Measurements from ENCODE around the gene ANKRD16.
"Not testable (repeated sequence)": the region's sequence is repeated elsewhere in the genome, so short reads cannot be mapped to it uniquely, and the experiment has no call there.

Gene ANKRD16

DNA sequence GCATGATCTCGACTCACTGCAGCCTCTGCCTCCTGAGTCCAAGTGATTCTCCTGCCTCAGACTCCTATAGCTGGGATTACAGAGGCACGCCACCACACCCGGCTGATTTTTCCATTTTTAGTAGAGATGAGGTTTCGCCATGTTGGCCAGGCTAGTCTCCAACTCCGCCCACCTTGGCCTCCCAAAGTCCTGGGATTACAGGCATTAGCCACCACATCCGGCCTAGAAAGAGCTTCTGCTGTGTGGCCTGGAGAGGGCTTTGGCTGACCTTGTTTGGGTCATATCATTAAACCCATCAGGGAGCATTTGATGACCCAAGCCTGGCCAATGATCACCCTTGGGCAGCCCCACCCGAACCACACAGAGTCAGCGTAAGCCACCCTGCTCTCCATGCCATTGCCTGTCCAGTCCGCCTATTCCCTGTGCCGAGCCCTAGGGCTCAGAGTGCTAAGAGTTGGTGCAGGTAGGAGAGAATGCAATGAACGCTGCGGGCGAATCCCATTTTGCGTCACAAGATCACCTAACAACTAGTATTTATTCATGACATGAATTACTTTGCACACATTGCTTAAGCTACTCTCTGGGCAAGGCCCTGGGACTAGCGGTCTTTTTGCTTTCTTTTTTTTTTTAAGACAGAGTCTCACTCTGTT lies 54.1 kb downstream of the ANKRD16 start:
- DNase-seq (ENCODE audit: low spot score): no peak

DNA sequence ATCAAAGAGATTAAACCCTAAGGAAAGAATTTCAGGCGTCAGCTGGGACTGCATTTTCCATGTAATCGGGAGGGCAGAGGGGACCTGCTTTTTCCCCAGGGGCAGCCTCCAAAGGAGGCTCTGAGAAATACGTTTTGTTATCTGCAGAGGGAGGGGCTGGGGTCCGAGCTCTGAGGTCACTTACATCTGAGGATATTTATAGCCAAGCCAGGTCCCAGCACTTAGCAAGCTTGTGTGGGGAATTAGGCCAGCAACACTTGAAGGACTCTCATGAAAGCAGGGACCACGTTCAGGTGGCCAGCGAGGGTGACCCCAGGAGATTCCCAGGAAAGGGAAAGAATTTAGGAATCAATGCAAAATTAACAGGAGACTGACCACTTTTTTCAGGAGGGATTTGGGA lies 55.9 kb downstream of the ANKRD16 start:
- no peak for DNase-seq (ENCODE audit: low spot score)

DNA sequence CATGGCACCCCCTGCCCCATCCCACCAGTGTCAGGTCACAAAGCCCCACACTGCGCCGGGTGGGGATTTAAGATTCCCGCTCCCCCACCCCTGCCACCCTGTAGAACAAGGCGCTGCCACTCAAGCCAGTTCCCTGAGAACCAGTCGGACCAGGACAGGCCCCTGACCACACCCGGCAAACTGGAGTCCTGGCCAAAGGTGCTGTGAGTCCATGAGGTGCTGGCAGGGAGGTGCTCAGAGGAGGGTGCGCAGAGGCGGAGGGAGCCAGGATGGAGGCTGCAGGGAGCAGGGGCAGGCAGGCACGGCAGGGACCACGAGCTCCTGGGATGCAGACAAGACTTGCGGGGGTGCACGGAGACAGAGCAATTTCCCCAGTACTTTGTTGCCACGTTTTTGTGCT lies 56.7 kb downstream of the ANKRD16 start:
- no peak for DNase-seq (ENCODE audit: low spot score)

DNA sequence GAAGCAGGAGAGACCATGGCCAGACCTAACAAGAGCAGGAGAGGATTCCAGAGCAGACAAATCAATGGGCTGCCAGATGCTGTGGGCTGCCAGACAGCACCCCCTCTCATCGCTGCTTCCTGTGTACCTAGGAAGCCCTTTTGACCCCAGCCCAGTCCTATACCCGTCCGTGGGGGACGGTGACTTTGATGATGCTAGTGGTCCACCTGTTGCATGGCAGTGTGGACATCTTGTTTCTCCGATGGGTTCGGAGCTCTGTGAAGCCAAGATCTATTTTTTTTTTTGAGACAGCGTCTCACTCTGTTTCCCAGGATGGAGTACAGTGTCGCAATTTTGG lies 58.3 kb downstream of the ANKRD16 start:
- DNase-seq (ENCODE audit: low spot score): no peak

DNA sequence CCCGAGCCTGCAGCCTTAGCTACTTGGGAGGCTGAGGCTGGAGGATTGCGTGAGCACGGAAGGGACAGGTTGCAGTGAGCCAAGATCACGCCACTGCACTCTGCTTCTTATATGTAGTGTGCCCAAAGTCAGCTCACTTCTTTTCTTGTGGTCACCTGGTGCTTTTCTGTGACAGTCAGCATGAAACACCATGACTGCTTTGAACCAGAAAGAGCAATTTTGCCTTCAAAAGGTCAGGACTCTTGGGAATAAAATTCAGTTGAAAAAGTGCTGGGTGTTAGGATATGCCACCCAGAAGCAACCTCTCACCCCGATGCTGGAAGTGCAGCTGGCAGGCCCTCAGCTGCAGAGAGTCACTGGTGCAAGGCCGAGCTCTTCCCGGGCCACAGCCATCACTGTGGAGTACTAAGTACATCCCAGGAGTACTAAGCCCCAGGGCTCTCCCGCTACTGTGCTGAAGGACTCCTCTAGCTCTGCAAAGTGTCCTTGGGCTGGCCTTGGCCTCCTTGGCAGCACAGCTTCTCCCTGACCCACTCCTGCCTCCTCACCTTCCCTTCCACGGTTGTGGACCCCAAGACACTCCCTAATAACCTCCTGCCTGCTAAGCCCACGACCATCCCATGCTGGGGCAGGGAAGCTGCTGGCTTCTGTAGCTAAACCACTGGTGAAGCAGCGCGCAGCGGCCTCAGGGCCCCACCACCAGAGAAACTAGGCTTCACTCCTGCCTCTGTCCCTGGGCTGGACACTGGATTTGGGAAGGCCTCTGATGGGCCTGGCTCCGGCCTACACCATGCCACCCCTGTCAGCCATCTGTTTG lies 58.9 kb downstream of the ANKRD16 start:
- no peak for DNase-seq (ENCODE audit: low spot score)

DNA sequence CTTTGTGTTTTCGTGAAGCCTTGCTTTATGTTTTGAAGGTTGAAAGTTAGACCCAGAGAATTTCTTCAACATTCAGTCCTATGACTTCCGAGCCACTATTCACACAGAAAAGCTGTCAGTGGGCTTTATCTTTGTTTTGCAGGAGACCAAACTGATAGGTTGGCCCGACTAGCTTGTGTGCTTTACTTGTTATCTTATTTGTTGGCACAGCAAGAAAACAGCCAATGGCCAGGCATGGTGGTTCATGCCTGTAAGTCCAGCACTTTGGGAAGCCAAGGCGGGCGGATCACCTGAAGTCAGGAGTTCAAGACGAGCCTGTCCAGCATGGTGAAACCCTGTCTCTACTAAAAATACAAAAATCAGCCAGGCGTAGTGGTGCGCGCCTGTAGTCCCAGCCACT lies 60.4 kb downstream of the ANKRD16 start:
- DNase-seq (ENCODE audit: low spot score): peak; percentile 45

DNA sequence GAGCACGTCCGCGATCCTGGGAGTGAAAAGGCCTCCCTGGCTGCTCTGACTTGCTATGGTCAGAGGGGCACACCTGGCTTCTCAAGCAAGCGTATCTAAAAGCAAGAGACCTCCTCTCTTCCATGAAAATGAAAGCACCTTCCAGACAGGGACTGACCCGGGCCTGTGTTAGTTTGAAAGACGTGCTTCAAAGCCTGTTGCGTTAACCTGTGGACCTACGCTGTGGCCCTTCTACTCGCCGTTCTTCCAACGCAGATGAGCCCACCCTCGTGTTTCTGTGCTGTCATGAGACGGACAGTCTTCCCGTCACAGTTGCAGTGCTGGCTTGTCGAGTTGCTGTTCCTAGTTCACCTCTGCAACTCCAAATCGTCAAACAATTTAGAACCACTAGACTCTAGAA lies 61.0 kb downstream of the ANKRD16 start:
- no peak for DNase-seq (ENCODE audit: low spot score)

DNA sequence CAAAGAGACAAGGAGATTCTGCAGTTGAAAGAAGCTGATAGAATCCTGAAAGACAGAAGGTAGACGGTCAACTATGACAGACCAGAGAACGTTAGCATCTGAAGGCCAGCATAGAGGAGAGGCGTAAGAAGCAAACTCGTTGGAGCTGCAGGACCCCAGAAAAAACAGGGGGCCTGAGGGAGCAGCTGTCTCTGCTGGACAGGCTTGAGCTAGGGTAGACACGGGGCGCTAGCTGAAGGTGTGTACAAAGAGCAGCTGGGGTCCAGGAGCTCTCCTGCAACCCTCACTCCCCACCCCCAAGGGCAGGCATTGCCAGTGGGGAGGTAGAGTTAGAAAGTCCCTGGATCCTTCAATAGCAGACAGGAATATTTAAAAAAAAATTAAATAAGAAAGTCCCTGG lies 61.9 kb downstream of the ANKRD16 start:
- no peak for DNase-seq (ENCODE audit: low spot score)

DNA sequence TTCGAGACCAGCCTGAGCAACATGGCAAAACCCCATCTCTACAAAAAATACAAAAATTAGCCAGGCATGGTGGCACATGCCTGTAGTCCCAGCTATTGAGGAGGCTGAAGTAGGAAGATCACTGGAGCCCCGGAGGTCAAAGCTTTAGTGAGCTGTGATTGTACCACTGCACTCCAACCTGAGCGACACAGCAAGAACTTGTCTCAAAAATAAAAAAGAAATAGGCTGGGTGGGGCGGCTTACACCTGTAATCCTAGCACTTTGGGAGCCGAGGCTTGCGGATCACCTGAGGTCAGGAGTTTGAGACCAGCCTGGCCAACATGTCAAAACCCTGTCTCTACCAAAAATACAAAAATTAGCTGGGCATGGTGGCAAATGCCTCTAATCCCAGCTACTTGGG lies 63.2 kb downstream of the ANKRD16 start:
- not testable (repeated sequence) for DNase-seq (ENCODE audit: low spot score)

DNA sequence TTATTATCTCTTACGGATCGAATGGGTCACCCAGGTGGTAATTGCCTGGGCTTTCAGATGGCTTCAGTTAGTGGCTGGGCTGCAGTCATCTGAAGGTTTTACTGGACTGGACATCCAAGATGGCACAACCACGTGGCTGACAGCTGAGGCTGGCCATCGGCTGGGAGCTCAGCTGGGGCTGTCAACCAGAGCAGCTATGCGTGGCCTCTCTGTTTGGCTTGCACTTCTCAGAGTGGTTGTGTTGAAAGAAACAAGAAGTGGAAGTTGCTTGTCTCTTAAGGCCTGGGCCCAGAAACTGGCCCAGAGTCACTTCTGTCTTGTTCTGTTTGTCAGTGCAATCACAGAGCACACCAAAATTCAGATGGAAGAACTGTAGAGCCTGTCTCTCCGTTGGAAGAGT lies 70.8 kb downstream of the ANKRD16 start:
- DNase-seq (ENCODE audit: low spot score): no peak

DNA sequence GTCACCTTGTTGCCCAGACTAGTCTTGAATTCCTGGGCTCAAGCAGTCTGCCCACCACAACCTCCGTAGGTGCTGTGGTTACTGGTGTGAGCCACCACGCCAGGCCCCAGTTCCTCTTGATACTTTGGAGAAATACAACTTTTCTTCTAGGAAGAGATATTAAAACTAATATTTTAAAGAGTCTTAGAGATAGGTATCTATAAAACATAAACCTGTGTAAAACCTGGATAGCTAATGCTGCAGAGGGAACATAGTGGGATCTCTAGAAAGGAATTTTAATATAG lies 71.7 kb downstream of the ANKRD16 start:
- DNase-seq (ENCODE audit: low spot score): no peak

DNA sequence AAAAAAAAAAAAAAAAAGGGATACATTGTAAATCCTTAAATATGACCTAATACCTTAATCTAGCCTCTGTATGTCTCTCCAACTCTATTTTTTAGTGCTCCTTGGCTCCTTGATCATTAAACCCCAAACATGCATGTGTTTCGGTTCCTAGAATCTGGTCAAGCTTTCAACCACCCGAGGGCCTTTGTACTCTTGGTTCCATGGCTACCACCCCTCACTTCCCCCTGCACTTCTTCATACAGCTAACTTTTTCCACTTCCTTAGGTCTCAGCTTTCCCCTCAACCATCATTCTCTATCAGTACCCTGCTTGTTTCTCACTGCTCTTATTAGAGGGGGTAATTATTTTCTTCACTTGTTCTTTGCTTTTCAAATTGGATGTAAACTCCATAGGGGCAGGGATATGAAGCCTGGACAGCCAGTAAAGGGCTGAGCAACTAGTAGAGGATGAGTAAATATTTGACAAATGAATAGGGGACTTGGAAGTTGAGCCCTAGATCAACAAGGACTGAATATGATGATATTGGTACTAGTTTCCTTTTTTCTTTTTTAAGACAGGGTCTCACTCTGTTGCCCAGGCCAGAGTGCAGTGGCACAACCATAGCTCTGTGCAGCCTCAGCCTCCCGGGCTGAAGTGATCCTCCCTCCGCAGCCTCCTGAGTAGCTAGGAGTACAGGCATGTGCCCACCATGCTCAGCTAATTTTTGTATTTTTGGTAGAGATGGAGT lies 72.2 kb downstream of the ANKRD16 start:
- no peak for DNase-seq (ENCODE audit: low spot score)

DNA sequence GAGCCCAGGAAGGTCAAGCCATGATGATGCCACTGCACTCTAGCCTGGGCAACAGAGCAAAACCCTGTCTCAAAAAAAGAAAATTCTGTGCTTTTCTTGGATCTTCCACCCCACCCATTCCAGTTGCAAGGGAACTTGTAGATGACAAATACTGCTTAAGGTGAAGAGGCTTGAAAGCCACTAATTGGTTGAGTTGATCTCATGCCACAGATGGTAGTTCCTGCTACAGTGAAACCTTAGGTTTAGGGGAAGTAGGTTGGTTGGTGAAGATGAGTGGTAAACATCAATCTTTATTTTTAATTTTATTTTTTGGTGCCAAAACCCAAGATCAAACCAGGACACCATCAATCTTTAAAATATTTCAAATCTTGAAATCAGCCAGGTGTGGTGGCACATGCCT lies 73.5 kb downstream of the ANKRD16 start:
- DNase-seq (ENCODE audit: low spot score): no peak

DNA sequence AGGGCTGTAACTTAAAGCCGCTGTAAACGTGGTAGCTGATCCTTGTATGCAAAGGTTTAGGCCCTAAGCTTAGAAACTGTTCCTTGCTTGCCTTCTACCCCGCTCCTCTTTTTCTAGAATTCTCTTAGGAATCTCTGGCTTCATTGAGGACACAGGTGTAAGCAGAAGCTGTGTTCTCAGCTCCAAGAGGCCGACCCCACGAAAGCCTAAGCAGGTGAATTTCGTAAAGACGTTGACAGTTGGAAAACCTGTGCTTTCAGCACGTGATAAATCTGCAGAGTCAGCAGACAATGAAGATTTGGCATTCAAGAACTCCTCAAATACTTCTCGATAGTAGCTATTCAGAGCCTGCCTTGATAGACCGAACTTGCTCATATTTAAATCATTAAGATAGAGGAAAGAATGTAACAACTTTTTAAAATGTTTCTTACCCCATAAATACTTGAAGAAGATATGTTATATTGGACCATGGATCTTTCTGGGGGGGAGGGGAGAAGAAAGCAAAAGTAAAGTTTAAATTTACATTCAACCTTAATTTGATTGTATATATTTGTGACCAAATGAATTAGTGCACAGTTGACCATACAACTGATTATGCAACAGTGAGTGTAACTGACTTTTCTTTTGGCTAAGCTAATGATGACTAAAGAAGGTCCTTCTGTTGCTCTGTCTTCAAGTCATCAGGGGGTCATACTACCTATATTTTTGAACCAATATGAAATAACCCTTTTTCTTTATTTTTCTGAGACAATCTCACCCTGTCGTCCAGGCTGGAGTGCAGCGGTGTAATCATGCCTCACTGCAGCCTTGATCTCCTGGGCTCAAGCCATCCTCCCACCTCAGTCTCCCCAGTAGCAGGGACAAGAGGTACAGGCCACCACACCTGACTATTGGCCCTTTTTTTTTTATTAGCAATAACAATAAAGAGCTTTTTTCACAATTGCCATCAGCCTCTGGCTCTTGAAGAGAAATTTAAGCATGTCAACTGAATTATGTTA lies 75.3 kb downstream of the ANKRD16 start:
- DNase-seq (ENCODE audit: low spot score): peak; percentile 46

DNA sequence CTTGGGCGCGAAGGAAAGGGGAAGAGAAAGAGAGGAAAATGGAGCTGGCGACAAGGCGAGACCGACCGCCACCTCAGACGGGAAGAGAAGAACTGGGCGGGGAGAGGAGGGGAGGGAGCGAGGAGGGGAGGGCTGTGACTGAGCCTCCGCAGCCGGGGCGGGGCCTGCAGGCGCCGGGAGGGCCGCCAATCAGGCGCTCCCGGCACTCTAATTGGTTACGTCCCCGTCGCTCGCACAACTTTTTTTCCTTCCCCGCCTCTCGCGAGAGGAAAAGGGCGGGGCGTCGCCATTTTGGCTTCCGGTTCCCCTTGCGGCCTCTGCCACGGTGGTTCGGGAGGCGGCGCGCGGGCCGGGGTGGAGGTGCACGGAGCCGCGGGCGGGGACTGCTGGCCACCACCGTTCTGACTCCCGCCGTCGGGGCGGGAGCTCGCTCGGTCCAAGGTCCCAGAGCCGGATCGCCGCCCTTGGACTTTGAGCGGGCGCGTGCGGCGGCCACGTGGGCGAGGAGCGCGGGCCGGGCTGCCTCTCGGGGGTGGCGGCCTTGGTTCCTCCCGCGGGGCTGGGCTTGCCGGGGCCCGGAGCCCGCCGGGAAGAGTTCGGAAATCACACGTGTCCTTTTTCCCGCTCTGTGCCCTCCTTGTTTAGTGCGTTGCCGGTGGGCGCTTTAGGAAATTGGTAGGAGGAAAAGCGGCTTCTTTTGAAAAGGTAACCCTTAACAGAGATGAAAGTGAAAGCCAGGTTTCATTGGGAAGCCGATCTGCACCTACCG lies 76.2 kb downstream of the ANKRD16 start, which contains the start of gene GDI2:
Gene GDI2, minus strand, starts transcription at position 94 of the 769 bp plus-strand sequence. CDS start 176 bp downstream, outside the sequence.
- peak; percentile 99 for DNase-seq (ENCODE audit: low spot score)

DNA sequence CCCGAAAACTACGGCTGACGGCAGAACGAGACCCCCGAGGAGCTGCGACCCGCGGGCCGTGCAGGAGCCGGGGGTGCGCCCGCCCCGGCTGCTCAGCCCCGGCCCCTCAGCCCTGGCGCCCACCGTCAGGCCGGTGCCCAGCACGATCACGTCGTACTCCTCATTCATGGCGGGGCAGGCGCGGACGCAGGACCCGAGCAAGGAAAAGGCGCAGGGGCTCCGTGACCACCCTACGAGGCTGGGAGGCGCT lies 76.7 kb downstream of the ANKRD16 start:
- no peak for DNase-seq (ENCODE audit: low spot score)

DNA sequence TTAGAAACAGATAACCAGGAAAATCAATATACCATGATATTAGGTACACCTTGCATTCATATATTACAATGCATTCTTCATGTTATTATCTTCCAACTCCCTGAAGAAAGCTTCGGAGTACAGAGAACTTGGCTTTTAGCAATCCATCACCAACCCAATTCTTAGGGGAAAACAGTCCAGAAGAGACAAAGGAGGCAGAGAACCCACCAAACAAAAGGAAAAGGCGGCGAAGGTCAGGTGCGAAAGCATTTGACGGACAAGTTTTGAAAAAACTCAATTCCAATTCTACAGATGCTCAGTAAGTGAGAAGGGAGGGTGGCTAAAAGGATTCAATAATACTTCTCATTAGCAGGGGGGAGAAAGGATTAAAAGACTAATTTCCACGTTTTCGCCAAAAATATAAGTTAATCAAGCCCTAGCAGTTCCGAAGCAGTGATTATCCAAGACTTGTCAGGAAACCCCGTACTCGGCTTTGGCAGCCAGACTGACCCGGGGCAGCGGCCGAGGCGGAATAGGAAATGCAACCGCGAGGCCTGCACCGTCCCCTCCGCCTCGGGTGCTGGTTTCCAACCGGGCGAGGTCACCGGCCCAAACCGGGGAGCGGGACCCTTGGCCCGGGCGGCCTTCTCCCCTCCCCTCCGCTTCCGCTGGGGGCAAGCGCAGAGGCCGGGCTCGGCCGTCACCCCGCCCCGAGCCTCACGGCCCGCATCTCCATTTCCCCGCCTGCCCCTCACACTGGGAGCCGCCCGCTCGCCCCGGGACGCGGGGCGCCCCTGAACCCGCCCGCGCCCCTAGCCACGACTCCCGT lies 77.2 kb downstream of the ANKRD16 start:
- peak; percentile 51 for DNase-seq (ENCODE audit: low spot score)

All from hematopoietic multipotent progenitor cell treated with erythropoietin and hydrocortisone succinate and interleukin-3 and kit ligand, for 17 days (in vitro differentiated cells).